SHP77 treated with DMSO at 0.1 percent for 48 hours (cell line): Measurements from ENCODE around the gene HNRNPH2.

ENCODE experiments used
- DNase-seq: peaks from one replicate; lab custom pipeline; 2025; lab: John Stamatoyannopoulos, UW

Gene HNRNPH2

DNA sequence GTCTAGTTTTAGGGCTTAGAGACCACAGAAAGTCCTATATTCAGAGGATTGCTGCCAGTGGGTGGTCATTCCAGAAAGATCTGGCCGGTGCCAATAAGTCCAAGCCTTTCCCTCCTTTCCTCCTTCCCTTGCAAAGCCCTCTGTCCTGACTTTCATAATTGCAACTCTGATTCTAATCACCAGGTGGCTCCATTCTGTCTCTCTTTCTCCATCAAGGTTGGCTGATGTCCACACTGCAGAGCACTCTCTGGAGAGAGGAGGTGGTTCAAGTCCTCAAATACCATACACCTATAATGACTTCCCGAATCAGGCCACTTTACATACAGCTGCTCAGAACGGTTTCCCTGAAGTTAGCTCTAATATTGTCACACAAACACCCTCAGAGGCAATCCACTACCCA lies 54.9 kb downstream of the HNRNPH2 start:
- DNase-seq = peak; percentile 2
